Measurements from ENCODE around the gene PRKCG. TPM values are rescaled to one million over a fixed set of nuclear protein-coding genes. Genes with fewer than 3 reads are reported as not detected.
"Not testable (repeated sequence)": the region's sequence is repeated elsewhere in the genome, so short reads cannot be mapped to it uniquely, and the experiment has no call there.

The PRKCG gene
- total RNA-seq, 3 donors from 2014 or later = 0.09 to 0.35 TPM; not detected in 1

DNA sequence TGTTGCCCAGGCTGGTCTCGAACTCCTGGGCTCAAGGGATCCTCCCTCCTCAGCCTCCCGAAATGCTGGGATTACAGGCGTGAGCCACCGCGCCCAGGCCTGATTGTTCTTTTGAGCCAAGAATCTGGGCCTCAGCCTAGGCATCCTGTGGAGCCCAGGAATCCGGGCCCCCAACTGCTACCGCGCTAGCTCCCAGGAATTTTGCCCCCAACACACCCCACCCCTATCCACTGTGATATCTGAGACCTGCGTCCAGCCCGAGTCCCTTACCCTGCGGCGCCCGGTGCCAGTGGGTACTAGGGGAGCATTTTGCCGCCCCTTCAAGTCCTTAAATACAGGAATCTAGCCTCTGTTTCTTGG is 15.2 kb upstream of the PRKCG start:
- peak; percentile 34 to 66 (median 57) for DNase-seq
- no peak overlapping the region for H3K4me3 ChIP-seq
- no peaks in the 10 kb centered on the region for H3K9me3 ChIP-seq
- H3K36me3 ChIP-seq (ENCODE audit: low read depth) = no peaks in the 10 kb centered on the region
- intact Hi-C loops (cut with DNase I, micrococcal nuclease) = no loop called here
- H3K4me1 ChIP-seq (ENCODE audit: low read depth) = peaks cover 28% of the 10 kb centered on the region
- ATAC-seq = no peak
- TF ChIP-seq, protein P1, sequence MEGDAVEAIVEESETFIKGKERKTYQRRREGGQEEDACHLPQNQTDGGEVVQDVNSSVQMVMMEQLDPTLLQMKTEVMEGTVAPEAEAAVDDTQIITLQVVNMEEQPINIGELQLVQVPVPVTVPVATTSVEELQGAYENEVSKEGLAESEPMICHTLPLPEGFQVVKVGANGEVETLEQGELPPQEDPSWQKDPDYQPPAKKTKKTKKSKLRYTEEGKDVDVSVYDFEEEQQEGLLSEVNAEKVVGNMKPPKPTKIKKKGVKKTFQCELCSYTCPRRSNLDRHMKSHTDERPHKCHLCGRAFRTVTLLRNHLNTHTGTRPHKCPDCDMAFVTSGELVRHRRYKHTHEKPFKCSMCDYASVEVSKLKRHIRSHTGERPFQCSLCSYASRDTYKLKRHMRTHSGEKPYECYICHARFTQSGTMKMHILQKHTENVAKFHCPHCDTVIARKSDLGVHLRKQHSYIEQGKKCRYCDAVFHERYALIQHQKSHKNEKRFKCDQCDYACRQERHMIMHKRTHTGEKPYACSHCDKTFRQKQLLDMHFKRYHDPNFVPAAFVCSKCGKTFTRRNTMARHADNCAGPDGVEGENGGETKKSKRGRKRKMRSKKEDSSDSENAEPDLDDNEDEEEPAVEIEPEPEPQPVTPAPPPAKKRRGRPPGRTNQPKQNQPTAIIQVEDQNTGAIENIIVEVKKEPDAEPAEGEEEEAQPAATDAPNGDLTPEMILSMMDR (IDR thresholded peaks at IDR 0.05) = no peak

DNA sequence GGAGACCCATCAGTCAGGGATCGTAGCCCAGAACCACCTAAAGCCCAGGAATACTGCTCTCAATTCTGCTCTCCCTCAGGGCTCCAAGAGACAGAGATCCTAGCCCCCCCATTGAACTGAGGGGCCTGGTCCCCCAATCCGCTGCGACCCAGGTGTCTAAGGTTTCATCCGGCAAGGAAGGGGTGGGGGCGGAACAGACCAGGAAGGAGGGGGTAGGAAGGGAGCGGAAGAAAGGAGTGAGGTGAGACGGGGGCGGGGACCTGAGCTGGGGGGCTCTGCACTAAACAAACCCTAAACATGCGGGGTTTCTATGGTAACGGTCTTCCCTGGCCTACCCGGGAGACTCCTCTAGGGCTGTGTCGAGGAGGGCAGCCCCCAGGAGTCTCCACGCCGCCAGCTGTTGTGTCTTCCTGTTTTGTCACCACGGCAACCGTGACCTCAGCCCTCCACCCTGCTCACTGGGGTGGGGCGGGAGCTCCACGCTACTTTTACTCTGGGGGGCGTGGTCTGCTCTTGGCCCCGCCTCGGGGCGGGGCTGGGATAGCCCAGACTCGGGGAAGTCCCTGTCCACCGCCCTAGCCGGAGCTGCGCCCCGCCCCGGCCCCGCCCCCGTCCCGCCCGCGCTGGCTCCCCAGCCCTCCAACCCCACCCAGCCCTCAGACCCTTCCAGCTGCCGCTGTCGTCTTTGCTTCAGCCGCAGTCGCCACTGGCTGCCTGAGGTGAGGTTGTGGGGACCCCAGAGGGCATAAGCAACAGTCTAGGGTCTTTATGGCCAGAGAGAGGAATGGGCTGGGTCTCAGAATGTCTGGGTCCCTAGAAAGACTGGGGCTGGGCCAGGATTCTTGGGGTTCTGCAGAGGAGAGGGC is 14.5 kb upstream of the PRKCG start, which contains the start of gene MYADM:
TSS of gene MYADM (plus strand) at position 659 of the 866 bp plus-strand sequence. CDS start 5,647 bp downstream, outside the sequence.
- intact Hi-C loops (cut with DNase I, micrococcal nuclease) = no loop called here
- Histone ChIP-seq H3K4me1 (ENCODE audit: low read depth) (peaks cover 33% of the 10 kb centered on the region), H3K9me3 (no peaks in the 10 kb centered on the region), H3K4me3 (peak within 1 kb of the TSS; percentile 23), H3K36me3 (ENCODE audit: low read depth) (no peaks in the 10 kb centered on the region)
- ATAC-seq (peak; percentile 77), DNase-seq (peak; percentile 99 to 100 (median 100))
- TF ChIP-seq, protein P1 (IDR thresholded peaks at IDR 0.05) = no peak

DNA sequence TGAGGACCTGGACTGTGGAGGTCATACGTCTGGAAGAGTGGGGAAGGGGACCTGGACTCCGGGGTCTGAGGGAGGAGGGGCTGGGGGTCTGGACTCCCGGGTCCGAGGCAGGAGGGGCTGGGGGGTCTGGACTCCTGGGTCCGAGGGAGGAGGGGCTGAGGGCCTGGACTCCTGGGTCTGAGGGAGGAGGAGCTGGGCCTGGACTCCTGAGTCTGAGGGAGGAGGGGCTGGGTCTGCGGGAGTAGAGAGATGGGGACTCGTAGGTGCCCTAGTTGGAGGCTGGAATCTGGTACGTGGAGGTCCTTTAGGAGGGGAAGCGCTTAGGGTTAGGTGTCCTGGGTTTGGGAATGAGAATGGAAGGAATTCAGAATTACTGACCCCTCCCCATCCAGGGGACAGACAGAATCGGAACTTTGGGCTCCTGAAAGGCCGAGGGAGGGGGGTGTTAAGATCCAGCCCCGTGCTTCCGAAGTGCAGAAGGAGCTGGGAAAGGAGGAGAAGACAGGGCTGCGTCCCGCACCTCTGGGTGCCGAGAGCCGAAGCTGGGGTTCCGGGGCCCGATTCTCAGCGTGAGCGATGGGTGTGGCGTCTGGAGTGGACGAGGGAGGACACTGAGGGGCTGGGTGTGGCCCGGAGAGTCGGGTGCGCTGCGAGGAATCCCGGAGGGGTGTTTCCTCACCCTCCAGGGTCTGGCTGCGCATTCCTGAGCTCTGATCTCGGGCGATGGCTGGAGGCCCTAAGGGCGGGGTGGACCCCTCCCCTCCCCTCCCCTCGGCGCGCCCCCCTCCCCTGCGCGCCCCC is 13.7 kb upstream of the PRKCG start:
- Histone ChIP-seq H3K36me3 (ENCODE audit: low read depth) (no peaks in the 10 kb centered on the region), H3K4me1 (ENCODE audit: low read depth) (peaks cover 37% of the 10 kb centered on the region), H3K4me3 (peak overlapping the region; percentile 23), H3K9me3 (no peaks in the 10 kb centered on the region)
- ATAC-seq = peak; percentile 9
- intact Hi-C loops (cut with DNase I, micrococcal nuclease) = no loop called here
- peak; percentile 57 to 84 (median 77) for DNase-seq
- TF ChIP-seq, protein P1 (IDR thresholded peaks at IDR 0.05) = no peak

DNA sequence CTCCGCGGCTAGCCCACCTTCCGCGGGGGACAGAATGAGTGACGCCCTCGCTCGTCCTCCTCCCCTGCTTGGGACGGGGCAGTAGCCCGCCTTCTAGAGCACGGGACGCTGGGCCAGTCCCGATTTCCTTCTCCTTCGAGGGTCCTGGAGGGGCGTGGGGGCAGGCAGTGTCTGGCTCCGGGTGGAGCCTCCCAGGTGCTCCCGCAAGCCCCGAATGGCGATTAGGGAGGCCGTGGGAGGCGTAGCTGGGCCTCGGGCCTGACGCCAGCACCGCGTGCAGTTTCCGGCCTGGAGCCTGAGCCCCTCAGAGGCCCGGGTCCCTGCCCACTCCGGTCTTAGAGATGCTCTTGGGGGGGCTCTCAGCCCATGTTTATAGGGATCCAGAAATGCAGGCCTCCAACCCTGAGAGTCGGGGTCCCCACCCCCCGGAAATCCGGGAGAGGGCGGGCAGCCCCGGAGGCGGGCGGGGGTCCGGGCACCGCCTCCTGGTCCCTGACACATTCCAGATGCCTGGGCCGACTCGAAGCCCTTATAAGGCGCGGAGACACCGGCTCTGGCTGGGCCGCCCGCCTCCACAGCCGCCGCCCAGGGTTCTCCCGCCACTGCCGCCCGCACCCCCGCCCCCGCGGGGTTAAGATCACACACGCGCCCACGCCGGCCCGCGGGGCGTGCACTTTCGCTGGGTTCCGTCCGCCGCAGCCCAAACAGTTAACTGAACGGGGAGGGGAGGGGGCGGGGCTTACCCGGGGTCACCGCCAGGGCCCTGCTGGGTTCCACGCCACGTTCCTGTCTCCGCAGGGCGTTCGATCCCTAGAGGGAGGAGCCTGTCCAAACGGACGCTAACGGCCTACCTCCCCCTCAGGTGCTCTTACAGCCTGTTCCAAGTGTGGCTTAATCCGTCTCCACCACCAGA is 12.8 kb upstream of the PRKCG start:
- Histone ChIP-seq H3K4me1 (ENCODE audit: low read depth) (peaks cover 37% of the 10 kb centered on the region), H3K4me3 (peak overlapping the region; percentile 23), H3K9me3 (no peaks in the 10 kb centered on the region), H3K36me3 (ENCODE audit: low read depth) (no peaks in the 10 kb centered on the region)
- TF ChIP-seq, protein P1 (IDR thresholded peaks at IDR 0.05) = peak; percentile 15
- ATAC-seq = peak; percentile 67
- intact Hi-C loops (cut with DNase I, micrococcal nuclease) = no loop called here
- DNase-seq = peak; percentile 93 to 95 (median 93)

DNA sequence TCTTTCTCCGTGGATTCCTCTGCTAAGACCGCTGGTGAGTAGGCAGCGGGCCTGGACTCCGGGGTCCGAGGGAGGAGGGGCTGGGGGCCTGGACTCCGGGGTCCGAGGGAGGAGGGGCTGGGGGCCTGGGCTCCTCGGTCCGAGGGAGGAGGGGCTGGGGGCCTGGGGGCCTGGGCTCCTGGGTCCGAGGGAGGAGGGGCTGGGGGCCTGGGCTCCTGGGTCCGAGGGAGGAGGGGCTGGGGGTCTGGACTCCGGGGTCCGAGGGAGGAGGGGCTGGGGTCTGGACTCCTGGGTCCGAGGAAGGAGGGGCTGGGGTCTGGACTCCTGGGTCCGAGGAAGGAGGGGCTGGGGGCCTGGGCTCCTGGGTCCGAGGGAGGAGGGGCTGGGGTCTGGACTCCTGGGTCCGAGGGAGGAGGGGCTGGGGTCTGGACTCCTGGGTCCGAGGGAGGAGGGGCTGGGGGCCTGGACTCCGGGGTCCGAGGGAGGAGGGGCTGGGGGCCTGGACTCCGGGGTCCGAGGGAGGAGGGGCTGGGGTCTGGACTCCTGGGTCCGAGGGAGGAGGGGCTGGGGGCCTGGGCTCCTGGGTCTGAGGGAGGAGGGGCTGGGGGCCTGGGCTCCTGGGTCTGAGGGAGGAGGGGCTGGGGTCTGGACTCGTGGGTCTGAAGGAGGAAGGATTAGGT is 12.1 kb upstream of the PRKCG start:
- H3K4me1 ChIP-seq (ENCODE audit: low read depth) = peaks cover 31% of the 10 kb centered on the region
- H3K4me3 ChIP-seq = peak overlapping the region; percentile 23
- H3K36me3 ChIP-seq (ENCODE audit: low read depth); ATAC-seq; intact Hi-C loops (cut with DNase I, micrococcal nuclease); DNase-seq; H3K9me3 ChIP-seq: not testable (repeated sequence)

Data from mucosa of descending colon (tissue), 3 donors.